Large intestine (tissue), 3 donors: ENCODE measurements around the gene CNTFR. TPM values are rescaled to one million over a fixed set of nuclear protein-coding genes. Genes with fewer than 3 reads are reported as not detected.

Experiments used
- DNase-seq, 2 donors: peaks; one replicate each; pipeline versions ENCODE4 v3.0.0 to v3.0.0-alpha.2; 2013
- H3K27ac ChIP-seq: one replicate; pipeline ENCODE4 v1.5.1; 2013; ENCODE audit warnings: low read length
- H3K27me3 ChIP-seq: 2 replicates; pipeline ENCODE4 v1.6.1; 2013; ENCODE audit warnings: low read length; ENCODE audit not compliant: control insufficient read depth, insufficient read depth
- H3K36me3 ChIP-seq: 2 replicates; pipeline ENCODE4 v1.6.1; 2013; ENCODE audit warnings: low read length; ENCODE audit not compliant: control insufficient read depth, insufficient read depth
- H3K4me1 ChIP-seq: one replicate; pipeline ENCODE4 v1.6.1; 2013; ENCODE audit warnings: low read length; ENCODE audit not compliant: control insufficient read depth, insufficient read depth
- H3K4me3 ChIP-seq: one replicate; pipeline ENCODE4 v1.5.1; 2013; ENCODE audit warnings: low read length
- H3K9me3 ChIP-seq: one replicate; pipeline ENCODE4 v1.6.1; 2013; ENCODE audit warnings: mild to moderate bottlenecking, low read depth, low read length, moderate library complexity; ENCODE audit not compliant: control insufficient read depth
- WGBS: methylation state at CpG from one replicate; pipeline ENCODE4 v1.1.5; 2013; ENCODE audit warnings: low lambda C conversion rate; ENCODE audit not compliant: insufficient coverage; 5-methylcytosine and 5-hydroxymethylcytosine counted together
- polyA plus RNA-seq: library from polyadenylated mRNA; unstranded; fragments of 120-200 nt; gene quantifications from one replicate; pipeline ENCODE4 v1.2.1, GENCODE V29; 2013

CNTFR gene
- polyA plus RNA-seq, 1 donor = 15.9 TPM

DNA sequence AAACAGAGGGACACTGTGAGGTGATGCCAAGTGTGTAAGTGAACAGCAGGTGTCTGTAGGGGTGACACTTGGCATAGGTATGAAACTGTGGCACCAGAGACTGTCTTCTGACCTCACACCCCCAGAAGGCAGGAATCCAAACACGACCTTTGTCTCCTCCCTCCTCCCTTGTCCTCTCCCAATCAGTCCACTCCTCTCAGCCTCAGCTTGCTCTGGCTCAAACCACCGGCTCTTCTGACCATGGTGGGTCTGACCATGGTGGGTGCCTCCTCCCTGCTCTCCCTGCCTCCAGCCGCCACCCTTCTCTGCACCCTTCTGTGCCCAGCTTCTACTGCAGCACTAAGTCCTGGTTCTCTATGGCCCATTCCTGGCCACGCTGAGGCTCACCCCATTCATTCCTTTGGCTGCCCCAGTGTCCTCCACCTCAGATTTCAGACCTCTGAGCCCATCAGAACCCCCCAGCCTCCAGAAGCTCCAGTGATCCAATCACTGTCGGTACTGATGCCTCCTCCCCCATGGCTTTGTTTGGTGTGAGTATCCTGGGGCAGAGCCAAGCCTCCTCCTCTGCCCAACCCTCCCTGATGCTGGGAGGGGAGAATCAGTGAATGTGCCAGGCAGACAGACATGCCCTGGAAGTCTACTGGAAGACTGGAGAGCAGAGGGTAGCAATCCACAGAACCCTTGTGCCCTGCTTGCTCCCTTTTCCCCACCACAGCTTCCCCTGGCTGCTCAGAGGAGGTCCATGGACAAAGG lies 41.1 kb upstream of the CNTFR start:
- WGBS = no CpG with 5 or more reads among the region's 5 CpGs
- Histone ChIP-seq H3K27me3 (peaks cover 54% of the 10 kb centered on the region), H3K4me1 (peaks cover 17% of the 10 kb centered on the region), H3K9me3 (peaks cover 5% of the 10 kb centered on the region), H3K27ac (no peak overlapping the region), H3K4me3 (no peak overlapping the region), H3K36me3 (peaks cover 10% of the 10 kb centered on the region)
- peak in 1 of 2 donors; percentile 46 for DNase-seq

DNA sequence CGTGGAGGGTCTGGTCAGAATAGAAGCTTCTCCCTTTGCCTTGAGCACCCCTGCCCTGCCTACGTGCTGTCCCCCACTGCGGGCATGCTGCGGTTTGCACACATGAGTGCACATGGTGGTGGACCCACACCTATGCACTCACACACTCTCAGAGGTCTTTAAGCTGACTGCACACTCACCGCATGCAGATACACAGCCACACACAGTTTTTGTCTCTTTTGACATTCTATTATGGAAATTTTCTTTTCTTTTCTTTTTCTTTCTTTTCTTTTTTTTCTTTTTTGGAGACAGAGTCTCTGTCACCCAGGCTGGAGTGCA lies 39.9 kb upstream of the CNTFR start:
- Histone ChIP-seq H3K27me3 (peaks cover 65% of the 10 kb centered on the region), H3K27ac (no peak overlapping the region), H3K9me3 (peaks cover 6% of the 10 kb centered on the region), H3K4me3 (no peak overlapping the region), H3K4me1 (peaks cover 19% of the 10 kb centered on the region), H3K36me3 (no peaks in the 10 kb centered on the region)
- 25% methylated on average over 1 of the region's 5 CpGs for WGBS
- no peak for DNase-seq

DNA sequence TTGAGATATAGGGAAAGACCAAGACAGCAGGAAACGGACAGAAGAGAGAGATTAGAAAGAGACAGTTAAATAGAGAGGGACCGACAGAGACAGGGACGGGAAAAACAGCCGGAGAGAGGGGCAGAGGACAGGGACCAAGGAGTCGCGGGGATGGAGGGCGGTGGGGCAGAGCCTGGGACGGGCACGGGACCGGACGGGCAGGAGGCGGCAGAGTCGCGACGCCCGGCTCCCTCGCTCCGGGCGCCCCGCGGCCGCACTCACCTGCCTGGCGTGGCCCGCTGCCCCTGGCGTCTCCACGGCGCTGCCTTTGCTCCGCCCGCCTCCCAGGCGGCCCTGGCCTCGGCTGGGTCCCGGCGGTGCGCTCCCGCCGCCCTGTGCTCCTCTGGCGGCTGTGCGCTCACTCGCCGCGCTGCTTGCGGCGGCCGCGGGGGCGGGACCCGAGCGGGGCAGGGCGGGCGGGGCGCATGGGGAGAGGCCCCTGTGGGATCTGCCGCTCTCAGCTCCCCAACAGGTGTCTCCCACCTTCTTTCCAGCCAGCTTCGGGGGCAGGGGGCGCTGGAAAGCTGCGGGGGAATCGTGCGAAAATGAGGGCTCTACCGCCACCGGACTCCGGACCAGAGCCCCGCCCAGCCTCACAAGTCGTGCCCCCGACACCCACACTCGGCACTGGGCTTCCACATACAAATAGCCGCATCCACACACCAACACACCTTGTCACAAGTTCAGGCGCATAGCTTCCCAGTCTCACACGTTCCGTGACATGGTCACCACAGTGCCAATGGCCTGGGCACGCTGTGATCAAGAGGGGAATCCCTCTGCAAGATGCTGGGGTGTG lies 39.3 kb upstream of the CNTFR start, which contains the start of gene ARID3C:
Gene ARID3C, minus strand, starts transcription at position 411 of the 835 bp plus-strand sequence. CDS start 1,052 bp downstream, outside the sequence.
- Histone ChIP-seq H3K36me3 (no peaks in the 10 kb centered on the region), H3K27me3 (peaks cover 71% of the 10 kb centered on the region), H3K4me1 (peaks cover 21% of the 10 kb centered on the region), H3K4me3 (peak within 1 kb of the TSS; percentile 16), H3K27ac (no peak within 1 kb of the TSS), H3K9me3 (peaks cover 8% of the 10 kb centered on the region)
- peak in 1 of 2 donors; percentile 58 for DNase-seq
- 0% methylated on average over 1 of the region's 69 CpGs for WGBS

DNA sequence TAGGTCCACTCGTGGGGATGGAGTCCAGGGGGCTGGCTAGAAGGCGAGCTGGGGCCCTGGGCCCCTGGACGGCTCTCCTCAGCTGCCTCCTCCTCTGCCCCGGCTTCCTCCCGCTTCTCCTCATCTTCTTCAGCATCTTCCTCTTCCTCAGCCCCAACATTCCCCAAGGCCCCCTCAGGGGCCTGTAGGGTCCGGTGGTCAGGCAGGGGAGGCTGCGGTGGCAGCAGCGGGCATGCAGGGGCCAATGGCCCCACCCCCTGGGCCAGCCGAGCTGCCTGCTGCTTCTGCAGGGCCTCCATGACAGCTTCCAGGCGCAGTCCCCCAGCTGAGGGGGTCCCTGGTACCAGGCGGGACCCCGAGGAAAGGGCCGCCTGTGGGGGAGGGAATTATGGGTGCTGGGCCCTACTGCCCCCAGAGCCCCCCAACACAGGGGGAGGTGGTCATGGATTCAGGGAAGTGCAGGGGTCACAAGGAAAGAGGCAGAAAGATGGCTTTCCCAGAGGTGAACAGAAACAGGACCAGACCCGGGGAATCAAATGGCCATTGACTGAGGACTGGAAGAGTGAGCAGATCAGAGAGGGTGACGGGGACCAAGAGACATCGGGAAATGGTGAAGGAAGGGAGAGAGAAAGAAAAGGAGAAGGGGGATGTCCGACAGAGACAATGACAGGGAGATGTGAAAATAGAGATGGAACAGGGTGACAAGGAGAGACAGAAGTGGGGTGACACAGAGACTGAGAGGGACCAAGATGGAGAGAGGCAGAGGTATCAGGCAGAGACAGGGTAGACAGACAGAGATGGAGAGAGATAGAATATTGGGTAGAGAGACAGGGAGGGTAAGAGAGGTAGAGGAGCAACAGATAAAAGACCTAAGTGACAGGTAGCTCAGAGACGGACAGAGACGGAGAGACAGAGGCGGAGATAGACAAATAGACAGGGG lies 38.5 kb upstream of the CNTFR start:
- WGBS = 18% methylated on average over 7 of the region's 20 CpGs
- no peak overlapping the region for H3K27ac ChIP-seq
- peaks cover 80% of the 10 kb centered on the region for H3K27me3 ChIP-seq
- H3K4me3 ChIP-seq = peak overlapping the region; percentile 16
- peaks cover 21% of the 10 kb centered on the region for H3K4me1 ChIP-seq
- no peaks in the 10 kb centered on the region for H3K36me3 ChIP-seq
- H3K9me3 ChIP-seq = peaks cover 8% of the 10 kb centered on the region
- DNase-seq = no peak

DNA sequence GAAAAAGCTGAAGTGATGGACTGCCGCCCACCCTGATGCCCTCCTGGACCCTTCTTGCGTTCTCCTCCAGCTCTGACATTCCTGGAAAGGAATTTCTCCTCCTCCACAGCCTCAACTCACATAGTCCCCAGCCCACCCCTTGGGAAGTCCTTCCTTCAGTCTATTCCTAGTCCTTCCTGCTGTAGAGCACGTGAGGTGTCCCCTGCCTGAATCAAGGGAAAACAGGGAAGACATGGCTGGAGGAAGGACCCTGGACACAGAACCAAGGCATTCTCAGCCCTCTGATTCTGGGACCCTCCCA lies 35.6 kb upstream of the CNTFR start:
- H3K27me3 ChIP-seq = peaks cover 91% of the 10 kb centered on the region
- H3K4me1 ChIP-seq = peaks cover 17% of the 10 kb centered on the region
- DNase-seq = no peak
- H3K27ac ChIP-seq = no peak overlapping the region
- no CpG with 5 or more reads among the region's 3 CpGs for WGBS
- H3K9me3 ChIP-seq = peaks cover 8% of the 10 kb centered on the region
- H3K36me3 ChIP-seq = no peaks in the 10 kb centered on the region
- no peak overlapping the region for H3K4me3 ChIP-seq

DNA sequence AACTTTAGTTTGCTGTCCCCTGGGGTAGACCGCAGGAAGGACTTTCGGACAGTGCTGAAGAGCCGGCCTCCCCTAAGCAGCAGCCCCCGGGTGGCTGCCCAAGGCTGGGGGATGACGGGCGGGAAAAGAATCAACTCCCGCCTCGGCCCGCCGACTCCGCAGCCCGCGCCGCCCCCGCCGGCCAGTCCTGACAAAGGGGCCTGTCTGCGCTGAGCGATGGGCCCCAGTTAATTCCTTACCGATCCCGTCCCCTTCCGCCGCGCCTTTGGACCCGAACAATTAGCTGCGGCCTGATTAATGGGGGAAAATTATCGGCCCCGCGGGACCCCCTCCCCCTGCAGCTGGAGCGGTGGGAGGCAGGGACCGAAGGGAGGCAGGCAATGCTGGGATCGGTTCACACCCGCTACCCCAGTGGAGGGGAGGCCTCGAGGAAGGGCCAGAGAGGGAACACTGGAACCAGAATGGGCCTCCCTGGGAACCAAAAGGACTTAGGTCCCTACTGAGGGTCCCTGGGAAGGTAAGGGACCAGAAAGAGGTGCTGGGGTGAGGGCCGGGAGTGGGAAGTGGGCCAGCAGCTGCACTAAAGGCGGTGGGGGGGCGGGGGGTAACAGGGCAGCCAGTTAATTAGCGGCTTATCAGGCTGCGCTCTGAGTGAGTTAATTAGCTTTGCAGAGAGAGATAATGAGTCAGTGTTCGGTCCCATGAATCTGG lies 35.1 kb upstream of the CNTFR start:
- Histone ChIP-seq H3K27me3 (peaks cover 86% of the 10 kb centered on the region), H3K4me3 (no peak overlapping the region), H3K9me3 (peaks cover 8% of the 10 kb centered on the region), H3K4me1 (peaks cover 17% of the 10 kb centered on the region), H3K36me3 (no peaks in the 10 kb centered on the region), H3K27ac (no peak overlapping the region)
- DNase-seq = no peak
- no CpG with 5 or more reads among the region's 39 CpGs for WGBS

DNA sequence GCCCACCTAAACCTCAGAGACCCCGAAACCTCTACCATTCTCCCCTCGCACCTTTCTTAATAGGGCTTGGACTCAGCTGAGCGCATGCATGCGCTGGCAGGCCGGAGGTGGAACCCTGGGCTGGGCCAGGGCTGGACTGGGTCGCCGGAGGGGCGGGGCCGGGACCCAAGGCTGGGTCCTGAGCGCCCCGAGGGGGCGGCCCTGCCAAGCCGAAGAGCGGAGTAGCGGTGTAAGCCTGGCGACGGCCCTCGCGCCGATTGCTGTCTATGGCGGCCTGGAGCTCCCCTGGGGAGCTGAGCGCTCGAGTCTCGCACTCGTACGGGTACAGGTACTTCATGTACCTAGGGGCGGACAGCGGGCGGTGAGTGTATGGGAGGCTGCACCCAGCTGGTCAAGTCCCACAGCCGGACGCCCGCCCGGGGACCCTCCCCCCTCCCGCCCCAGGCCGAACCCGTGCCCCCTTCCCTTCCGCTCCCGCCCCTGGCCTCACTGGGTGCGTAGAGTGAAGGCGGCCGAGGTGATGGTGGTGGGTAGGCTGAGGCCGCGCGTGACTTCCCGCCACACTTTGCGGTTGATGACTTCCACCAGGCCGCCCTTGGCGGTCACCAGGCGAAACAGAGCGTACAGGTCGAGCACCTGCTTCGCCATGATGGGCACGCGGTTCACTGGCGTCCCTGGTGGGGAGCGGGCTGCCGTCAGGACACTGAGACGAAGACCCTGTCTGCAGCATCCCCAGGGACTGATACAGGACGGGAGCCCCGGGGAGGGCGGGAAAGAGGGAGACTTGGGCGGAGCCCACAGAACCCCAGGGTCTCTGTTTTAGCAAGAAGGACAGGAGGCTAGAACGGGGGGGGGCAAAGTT lies 34.1 kb upstream of the CNTFR start:
- Histone ChIP-seq H3K4me3 (no peak overlapping the region), H3K4me1 (peaks cover 21% of the 10 kb centered on the region), H3K27ac (no peak overlapping the region), H3K36me3 (no peaks in the 10 kb centered on the region), H3K9me3 (peaks cover 8% of the 10 kb centered on the region), H3K27me3 (peaks cover 78% of the 10 kb centered on the region)
- no peak for DNase-seq
- WGBS = no CpG with 5 or more reads among the region's 63 CpGs

DNA sequence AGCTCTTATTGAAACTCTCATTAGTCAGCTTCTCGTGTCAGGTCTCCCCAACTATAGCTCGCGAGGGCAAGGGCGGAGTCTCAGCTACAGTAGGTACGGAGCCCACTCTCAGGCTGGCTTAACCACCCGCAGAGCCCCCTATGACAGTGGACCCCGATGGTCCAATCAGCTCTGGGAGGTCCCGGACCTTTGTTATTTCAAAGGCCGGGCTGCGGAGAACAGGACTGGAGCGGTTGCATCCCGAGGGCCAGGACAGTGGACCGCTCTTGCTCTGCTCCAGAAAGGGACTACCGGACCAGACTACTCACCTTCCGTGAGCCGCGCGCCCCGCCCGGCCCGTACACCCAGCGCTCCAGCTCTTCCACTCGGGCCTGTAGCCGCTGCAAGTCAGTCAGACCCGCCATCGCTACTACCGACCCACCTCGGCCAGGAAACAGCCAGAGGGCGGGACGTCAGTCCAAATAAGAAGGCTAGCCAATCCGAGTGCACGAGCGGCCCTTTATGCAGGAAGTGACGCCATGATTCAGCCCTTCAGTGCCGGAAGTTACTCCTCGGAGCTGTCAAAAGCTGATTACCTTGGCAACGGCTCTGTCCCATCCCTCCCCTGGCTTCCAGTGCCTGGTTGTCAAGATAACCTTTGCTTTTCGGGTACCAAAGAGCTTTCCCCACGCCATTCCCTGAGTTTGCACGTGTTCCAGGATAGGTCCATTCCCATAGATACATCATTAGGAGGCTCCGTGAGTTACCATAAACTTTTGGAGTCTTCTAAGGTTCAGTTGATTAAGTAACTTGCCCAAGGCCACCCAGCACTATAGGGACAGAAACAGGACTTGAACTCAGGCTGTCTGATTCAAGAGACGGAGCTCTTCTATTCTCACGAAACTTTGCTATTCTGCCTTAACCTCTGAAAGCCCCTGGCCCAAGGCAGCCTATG lies 30.8 kb upstream of the CNTFR start, which contains the start of gene DCTN3:
Gene DCTN3, minus strand, starts transcription at position 435 of the 934 bp plus-strand sequence. Its CDS starts 31 bp downstream, at position 404.
- 0% methylated on average over 2 of the region's 43 CpGs for WGBS
- peaks cover 31% of the 10 kb centered on the region for H3K36me3 ChIP-seq
- H3K9me3 ChIP-seq = peaks cover 3% of the 10 kb centered on the region
- H3K27me3 ChIP-seq = peaks cover 45% of the 10 kb centered on the region
- peak; percentile 92 for DNase-seq
- no peak within 1 kb of the TSS for H3K27ac ChIP-seq
- peaks cover 10% of the 10 kb centered on the region for H3K4me1 ChIP-seq
- H3K4me3 ChIP-seq = peak within 1 kb of the TSS; percentile 68
